Activated T-cell treated with anti-CD3 and anti-CD28 coated beads for 1 hour (primary cell): ENCODE data around the gene PLXND1.
"Not testable (repeated sequence)": the region's sequence is repeated elsewhere in the genome, so short reads cannot be mapped to it uniquely, and the experiment has no call there.

Experiments used
- DNase-seq: peaks from one replicate; pipeline ENCODE4 v3.0.0-alpha.2; 2020; ENCODE audit warnings: low read depth

PLXND1 gene

DNA sequence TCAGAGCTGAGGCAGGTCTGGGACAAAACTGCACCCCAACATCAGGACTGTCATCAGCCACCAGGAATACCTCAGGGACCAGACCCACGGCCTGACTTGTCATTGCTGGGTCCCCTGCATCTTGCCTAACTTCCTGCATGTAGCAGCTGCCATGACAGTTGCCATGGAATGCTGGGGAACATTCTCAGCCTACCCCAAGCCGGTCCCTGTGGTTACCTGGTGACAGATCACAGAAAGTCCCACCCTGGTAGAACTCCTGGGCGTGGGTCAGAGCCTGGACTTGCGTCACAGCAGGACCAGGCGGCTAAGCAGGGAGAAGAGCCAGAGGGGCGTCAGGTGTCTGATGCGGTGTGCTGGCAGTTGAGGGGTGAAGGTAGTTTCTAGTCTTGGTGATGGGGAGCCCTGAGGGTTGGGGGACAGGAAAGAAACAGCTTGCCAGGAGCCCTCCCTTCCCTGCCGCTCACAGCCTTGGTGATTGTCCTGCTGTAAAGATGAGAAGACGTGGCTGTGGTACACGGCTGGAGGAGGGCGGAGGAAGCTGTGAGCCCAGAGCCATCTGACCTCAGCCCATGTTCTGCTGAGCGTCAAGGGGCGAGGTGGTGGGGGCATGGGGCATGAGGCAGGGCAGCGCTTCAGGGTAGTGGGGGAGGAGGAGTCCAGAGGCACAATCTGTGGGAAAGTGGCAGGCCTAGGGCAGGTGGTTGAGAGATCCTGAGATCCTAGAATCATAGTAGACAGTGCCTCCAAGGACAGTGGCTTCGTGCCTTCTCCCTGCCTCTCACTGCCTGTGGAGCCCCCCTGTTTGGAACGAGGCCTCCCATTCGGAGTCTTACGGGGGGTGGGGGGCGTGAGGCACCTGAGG is 58.1 kb downstream of the PLXND1 start:
- DNase-seq = no peak

DNA sequence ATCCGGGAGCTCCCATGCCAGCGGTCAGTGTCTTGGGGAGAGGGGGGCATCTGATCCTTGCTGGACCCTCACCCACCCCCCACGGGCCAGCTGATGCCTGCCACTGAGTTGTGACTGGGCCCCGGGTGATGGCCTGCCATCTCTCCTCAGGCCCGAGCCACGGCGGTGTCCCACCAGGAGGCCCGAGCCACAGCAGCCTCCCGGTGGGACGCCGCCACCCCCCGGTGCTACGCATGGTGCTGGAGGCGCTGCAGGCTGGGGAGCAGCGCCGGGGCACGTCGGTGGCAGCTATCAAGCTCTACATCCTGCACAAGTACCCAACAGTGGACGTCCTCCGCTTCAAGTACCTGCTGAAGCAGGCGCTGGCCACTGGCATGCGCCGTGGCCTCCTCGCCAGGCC is 59.2 kb downstream of the PLXND1 start:
- no peak for DNase-seq

- DNase-seq = not testable (repeated sequence)
Measured at GRCh38 chr3:129545951-129546350, 60.5 kb downstream of the PLXND1 start.

DNA sequence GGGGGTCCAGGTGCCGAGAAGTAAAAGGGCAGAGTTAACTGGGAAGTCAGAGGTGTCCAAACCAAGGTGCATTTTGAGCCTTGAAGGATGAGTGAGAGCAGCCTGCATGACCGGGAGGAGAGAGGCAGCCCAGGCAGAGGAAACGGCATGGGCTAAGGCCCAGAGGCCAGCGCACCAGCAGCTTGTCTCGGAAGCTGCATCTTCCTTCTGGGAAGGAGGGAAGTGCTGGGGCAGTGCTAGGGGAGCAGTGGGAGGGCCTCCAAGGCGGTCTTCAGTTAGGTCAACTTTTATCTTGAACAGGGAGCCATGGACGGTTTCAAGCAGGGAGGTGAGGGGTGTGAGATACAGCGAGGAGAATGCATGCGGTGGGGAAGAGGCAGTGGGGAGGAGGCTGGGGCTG is 62.5 kb downstream of the PLXND1 start:
- no peak for DNase-seq

DNA sequence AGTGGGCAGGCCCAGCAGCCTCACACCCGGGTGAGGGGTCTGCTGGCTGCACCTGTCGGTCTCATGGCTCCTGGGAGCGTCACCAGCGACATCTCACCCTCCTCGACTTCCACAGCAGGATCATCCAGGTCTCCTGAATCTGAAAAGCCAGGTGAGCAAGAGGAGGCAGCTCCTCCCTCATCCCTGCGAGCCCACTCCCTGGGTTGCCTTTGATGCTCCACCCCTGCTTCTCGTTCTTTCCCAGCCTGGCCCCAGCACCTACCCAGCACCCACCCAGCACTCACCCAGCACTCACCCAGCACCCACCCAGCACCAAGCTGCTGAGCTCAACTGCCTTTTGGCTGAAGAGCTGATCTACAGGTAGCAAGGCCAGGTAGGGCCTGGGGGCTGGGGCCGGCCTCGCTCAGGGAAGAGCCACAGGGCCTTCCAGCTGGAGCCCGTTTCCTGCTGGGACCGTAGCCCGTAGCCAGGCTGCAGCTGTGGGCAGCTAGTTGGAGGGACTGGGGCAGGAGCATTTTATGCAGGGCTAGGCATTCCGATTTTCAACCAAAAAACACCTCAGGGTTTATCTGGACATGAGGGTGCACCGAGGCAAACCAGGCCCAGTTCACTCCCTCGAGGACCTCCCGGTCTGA is 63.2 kb downstream of the PLXND1 start, which contains the start of gene H1-8:
H1-8 (plus strand) TSS at position 20 of the 635 bp plus-strand sequence; CDS start at position 64, 44 bp downstream.
- no peak for DNase-seq

GRCh38 chr3:129542747-129543146 is 63.7 kb downstream of the PLXND1 start:
- no peak for DNase-seq

- DNase-seq = no peak
Measured at GRCh38 chr3:129540776-129541516, 65.5 kb downstream of the PLXND1 start.

GRCh38 chr3:129539206-129539605 is 67.3 kb downstream of the PLXND1 start:
- DNase-seq = no peak

DNA sequence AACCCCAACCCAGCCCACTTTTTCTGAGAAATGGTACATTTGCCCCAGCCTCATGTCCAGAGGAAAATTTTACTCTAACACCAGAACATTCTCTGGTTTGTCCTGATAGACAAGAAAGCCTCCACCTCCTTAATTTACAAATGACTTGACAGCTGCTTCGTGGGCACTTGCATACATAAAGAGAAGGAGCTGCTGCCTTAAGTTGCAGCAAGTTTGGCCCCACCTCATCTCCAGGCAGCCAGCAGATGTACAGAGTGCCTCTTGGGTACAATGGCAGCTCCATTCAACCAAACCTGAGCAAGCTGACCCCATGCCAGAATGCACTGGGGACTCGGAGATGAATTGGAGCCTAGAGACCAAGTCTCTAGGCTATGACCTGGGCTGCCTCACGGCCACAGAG is 69.7 kb downstream of the PLXND1 start:
- no peak for DNase-seq

DNA sequence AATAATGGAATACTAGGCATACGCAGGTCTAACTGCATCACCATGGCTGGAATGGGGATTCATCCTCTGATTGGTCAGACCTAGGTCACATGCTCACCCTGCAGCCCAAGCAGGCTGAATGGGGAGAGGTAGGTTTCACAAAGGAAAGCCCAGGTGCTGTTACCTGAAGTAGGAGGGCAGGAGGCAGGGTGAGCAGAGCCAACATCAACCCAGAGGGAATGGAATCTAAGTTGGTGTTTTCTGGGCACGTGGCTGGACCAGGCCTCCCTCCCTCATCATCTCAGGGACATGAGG is 70.2 kb downstream of the PLXND1 start:
- DNase-seq = no peak

DNA sequence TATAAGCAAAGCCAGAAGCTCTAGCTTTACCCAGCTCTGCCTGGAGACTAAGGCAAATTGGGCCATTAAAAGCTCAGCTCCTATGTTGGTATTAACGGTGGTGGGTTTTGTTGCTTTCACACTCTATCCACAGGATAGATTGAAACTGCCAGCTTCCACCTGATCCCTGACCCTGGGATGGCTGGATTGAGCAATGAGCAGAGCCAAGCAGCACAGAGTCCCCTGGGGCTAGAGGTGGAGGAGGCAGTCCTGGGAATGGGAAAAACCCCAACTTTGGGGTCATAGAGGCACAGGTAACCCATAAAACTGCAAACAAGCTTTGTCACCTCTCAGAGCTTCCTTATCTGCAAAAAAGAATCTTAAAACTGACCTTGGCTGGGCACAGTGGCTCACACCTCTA is 71.4 kb downstream of the PLXND1 start:
- DNase-seq = no peak

DNA sequence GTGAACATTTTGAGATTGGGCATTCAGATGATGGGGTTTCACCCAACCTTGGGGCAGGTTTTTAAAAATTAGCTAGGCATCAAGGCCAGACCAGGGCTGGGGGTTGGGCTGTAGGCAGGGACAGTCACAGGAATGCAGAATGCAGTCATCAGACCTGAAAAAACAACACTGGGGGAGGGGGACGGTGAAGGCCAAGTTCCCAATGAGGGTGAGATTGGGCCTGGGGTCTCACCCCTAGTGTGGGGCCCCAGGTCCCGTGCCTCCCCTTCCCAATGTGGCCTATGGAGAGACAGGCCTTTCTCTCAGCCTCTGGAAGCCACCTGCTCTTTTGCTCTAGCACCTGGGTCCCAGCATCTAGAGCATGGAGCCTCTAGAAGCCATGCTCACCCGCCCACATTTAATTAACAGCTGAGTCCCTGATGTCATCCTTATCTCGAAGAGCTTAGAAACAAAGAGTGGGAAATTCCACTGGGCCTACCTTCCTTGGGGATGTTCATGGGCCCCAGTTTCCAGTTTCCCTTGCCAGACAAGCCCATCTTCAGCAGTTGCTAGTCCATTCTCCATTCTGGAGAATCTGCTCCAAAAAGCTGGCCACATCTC is 71.9 kb downstream of the PLXND1 start:
- DNase-seq = no peak

- no peak for DNase-seq
Measured at GRCh38 chr3:129533406-129533805, 73.1 kb downstream of the PLXND1 start.

DNA sequence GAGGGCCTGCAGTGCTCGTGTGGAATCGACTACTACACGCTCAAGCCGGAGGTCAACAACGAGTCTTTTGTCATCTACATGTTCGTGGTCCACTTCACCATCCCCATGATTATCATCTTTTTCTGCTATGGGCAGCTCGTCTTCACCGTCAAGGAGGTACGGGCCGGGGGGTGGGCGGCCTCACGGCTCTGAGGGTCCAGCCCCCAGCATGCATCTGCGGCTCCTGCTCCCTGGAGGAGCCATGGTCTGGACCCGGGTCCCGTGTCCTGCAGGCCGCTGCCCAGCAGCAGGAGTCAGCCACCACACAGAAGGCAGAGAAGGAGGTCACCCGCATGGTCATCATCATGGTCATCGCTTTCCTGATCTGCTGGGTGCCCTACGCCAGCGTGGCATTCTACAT is 74.2 kb downstream of the PLXND1 start:
- no peak for DNase-seq

- DNase-seq = no peak
Measured at GRCh38 chr3:129531699-129532098, 74.8 kb downstream of the PLXND1 start.

GRCh38 chr3:129530821-129531220 is 75.7 kb downstream of the PLXND1 start:
- no peak for DNase-seq

DNA sequence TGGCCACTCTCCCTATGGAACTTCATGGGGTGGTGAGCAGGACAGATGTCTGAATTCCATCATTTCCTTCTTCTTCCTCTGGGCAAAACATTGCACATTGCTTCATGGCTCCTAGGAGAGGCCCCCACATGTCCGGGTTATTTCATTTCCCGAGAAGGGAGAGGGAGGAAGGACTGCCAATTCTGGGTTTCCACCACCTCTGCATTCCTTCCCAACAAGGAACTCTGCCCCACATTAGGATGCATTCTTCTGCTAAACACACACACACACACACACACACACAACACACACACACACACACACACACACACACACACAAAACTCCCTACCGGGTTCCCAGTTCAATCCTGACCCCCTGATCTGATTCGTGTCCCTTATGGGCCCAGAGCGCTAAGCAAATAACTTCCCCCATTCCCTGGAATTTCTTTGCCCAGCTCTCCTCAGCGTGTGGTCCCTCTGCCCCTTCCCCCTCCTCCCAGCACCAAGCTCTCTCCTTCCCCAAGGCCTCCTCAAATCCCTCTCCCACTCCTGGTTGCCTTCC is 76.2 kb downstream of the PLXND1 start:
- no peak for DNase-seq

DNA sequence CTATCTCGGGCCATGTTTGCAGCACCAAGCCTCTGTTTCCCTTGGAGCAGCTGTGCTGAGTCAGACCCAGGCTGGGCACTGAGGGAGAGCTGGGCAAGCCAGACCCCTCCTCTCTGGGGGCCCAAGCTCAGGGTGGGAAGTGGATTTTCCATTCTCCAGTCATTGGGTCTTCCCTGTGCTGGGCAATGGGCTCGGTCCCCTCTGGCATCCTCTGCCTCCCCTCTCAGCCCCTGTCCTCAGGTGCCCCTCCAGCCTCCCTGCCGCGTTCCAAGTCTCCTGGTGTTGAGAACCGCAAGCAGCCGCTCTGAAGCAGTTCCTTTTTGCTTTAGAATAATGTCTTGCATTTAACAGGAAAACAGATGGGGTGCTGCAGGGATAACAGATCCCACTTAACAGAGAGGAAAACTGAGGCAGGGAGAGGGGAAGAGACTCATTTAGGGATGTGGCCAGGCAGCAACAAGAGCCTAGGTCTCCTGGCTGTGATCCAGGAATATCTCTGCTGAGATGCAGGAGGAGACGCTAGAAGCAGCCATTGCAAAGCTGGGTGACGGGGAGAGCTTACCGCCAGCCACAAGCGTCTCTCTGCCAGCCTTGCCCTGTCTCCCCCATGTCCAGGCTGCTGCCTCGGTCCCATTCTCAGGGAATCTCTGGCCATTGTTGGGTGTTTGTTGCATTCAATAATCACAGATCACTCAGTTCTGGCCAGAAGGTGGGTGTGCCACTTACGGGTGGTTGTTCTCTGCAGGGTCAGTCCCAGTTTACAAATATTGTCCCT is 76.9 kb downstream of the PLXND1 start:
- no peak for DNase-seq

DNA sequence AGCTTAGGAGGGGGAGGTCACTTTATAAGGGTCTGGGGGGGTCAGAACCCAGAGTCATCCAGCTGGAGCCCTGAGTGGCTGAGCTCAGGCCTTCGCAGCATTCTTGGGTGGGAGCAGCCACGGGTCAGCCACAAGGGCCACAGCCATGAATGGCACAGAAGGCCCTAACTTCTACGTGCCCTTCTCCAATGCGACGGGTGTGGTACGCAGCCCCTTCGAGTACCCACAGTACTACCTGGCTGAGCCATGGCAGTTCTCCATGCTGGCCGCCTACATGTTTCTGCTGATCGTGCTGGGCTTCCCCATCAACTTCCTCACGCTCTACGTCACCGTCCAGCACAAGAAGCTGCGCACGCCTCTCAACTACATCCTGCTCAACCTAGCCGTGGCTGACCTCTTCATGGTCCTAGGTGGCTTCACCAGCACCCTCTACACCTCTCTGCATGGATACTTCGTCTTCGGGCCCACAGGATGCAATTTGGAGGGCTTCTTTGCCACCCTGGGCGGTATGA is 77.8 kb downstream of the PLXND1 start, which contains the start of gene RHO:
RHO (plus strand) TSS at position 51 of the 512 bp plus-strand sequence; CDS start at position 146, 95 bp downstream.
- DNase-seq = no peak

DNA sequence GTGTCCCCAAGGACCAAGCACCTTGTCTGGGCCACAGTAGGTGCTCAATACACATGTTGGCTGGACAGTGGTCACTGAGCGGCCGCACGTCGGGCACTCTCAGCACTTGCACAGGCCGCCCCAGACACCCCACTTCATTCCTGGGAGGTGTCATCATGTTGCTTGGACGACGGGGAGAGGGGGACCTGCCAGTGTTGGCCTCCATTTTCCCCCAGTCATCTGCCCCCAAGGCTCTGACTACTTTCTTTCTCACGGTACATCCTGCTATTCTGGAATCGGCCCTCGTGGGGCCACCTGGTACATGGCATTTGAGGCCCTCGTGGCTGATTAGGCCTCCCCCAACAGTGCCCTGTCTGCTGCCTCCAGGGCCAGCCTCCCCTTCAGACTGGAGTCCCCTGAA is 79.2 kb downstream of the PLXND1 start:
- no peak for DNase-seq
